ENCODE data around the gene RALGAPA1.

GRCh38 chr14:35637269-35637668 lies 171.8 kb downstream of the RALGAPA1 start:
- TF ChIP-seq CTCF (conservative IDR thresholded peaks at IDR 0.05) (no peak), ZFX (IDR thresholded peaks at IDR 0.05) (no peak)

All from C4-2B (cell line).